HG03558 (cell line): Measurements from ENCODE around the gene A2ML1.
"Not testable (repeated sequence)": the region's sequence is repeated elsewhere in the genome, so short reads cannot be mapped to it uniquely, and the experiment has no call there.

Experiments used
- ATAC-seq: cut with Tn5 transposase; IDR thresholded peaks from one replicate; pipeline ENCODE4 v1.9.1; 2021; ENCODE audit warnings: moderate number of reproducible peaks; ENCODE audit not compliant: unreplicated experiment; ENCODE audit errors: extremely low read depth

The A2ML1 gene

DNA sequence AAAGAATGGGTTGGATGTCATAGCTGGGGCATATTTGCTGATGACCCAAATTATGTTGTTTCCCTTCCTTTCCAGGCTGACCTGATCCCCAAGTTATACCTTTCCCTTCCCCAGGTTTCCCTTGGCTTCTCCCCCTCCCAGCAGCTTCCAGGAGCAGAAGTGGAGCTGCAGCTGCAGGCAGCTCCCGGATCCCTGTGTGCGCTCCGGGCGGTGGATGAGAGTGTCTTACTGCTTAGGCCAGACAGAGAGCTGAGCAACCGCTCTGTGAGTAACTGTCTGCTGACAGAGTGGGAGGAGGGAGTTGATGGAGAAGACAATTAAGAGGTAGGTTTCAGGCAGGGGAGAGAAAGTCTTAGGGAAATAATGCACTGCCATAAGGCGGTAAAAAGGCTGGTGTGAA lies 25.0 kb downstream of the A2ML1 start:
- ATAC-seq = no peak

DNA sequence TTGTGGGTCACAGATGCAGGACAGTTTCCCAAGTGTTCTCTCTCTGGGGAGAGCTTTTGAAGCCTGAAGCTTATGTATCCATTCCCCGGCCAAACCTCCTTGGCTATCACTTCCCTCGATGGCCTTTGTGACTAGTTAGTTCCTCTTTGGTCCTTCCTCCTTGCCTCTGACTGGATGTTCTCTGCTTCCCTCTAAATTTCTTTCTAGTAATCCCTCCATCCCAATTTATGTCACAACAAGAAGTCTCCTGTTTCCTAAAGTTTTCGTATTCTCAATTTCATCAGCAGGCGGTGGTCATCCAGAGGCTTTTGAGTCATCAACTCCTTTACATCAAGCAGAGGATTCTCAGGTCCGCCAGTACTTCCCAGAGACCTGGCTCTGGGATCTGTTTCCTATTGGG lies 27.5 kb downstream of the A2ML1 start:
- no peak for ATAC-seq

DNA sequence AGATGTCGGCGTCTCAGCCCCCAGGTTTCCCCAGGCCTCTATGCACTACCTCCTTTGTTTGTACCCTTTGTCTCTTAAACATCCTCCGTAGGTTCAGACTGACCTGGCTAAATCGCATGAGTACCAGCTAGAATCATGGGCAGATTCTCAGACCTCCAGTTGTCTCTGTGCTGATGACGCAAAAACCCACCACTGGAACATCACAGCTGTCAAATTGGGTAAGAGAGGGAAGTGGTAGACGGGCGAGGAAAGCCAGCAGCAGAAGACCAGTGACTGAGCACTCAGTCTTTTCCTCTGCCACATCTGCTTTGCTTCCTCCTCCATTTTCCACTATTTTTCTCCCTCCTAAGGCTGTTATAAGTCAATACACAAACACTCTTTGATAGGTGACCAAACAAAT lies 29.7 kb downstream of the A2ML1 start:
- no peak for ATAC-seq

DNA sequence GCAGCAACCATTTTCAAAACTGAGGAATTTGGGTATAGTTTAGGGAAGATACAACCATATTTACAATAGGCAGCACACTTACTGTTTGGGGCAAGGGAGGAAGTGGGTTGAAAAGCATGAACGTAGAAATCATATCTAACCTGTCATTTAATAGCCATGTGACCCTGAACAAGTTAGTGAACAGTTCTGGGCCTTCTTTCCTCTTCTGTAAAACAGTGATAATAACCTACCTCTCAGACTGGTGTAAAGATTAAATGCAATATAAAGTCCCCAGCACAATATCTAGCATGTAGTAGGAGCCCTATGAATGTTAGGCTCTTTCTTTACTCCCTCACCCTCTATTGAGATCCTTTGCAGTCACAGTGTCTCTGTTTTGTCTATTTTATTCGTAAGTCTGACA lies 33.5 kb downstream of the A2ML1 start:
- no peak for ATAC-seq

DNA sequence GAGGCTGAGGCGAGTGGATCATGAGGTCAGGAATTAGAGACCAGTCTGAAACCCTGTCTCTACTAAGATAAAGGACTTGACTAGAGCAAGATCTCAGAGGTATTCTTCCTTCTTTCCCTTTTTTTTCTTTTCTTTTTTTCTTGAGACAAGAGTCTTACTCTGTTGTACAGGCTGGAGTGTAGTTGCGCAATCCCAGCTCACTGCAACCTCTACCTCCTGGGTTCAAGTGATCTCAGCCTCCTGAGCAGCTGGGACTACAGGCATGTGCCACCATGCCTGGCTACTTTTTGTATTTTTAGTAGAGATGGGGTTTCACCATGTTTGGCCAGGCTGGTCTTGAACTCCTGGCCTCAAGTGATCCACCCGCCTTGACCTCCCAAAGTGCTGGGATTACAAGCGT lies 37.0 kb downstream of the A2ML1 start:
- ATAC-seq = not testable (repeated sequence)

DNA sequence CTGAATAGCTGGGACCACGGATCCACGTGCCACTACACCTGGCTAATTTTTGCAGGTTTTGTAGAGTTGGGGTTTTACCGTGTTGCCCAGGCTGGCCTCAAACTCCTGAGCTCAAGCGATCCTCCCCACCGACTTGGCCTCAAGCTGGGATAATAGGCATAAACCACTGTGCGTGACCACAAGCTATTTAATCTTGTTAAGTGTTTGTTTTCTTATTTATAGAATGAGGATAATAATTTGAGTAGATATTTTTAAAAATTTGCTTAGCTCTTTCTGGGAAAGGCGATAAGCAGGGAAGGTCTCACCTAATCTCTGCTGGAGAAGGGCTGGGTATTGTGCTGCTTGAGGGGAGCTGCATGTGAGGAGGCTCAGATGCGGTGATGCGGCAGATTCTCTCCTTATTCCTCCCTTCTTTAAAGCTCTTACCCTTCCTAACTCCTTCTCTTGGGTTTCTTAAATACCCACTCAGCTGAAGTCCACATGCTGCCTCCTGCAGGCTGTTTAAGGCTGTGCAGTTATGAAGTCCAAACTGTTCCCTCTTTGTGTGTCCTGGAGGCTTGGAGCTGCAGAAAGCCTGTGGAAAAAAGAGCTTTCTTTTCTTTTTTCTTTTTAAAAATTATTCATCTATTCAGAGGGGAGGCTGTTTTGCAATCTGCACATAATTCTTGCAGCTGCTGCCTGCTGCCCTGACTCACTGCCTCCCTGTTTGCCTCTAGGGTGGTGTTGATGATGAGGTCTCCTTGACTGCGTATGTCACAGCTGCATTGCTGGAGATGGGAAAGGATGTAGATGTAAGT lies 37.9 kb downstream of the A2ML1 start:
- no peak for ATAC-seq

DNA sequence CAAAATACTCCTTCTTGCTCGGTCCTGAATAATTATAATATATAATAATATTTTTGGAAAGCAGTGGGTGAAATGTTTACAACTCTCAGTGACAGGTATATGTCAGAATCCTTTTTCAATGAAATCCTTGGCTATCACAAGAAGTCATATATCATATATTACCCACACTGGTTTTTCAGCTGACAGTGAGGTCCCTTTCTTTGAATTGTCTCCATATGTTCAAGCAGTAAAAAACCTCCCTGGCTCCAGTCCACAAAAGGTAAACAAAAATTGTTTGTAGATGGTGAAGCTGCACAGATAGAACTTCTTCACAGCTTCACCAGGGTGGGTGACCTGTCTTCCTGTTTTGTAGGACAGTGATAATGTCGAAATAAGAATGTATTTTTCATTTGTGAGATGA lies 44.0 kb downstream of the A2ML1 start:
- no peak for ATAC-seq

DNA sequence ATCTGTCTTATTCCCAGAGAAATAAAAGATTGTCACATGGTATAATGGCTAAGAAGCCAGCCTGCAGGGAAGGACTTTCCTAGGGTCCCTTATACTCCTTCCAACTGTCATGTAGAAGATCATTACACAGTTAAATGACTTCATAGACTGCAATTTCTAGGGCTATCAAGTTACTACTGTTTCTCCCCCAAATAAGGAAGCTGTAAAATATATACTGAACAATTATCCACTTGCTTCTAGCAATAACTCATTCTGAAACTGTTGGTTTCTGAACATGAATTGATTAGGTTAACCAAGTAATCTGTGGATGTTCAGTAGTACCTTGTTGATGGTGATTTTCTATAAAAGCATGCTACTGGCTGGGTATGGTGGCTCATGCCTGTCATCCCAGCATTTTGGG lies 44.6 kb downstream of the A2ML1 start:
- no peak for ATAC-seq

DNA sequence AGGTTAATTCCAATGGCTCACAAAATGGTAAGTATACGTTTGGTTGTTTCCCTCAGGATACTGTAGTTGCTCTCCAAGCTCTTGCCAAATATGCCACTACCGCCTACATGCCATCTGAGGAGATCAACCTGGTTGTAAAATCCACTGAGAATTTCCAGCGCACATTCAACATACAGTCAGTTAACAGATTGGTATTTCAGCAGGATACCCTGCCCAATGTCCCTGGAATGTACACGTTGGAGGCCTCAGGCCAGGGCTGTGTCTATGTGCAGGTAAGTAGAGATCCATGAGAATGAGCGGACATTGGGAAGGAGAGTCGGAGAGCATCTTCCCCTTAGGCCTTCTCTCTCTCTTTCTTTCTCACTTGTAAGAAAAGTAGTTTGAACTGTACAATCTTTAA lies 45.4 kb downstream of the A2ML1 start:
- no peak for ATAC-seq

DNA sequence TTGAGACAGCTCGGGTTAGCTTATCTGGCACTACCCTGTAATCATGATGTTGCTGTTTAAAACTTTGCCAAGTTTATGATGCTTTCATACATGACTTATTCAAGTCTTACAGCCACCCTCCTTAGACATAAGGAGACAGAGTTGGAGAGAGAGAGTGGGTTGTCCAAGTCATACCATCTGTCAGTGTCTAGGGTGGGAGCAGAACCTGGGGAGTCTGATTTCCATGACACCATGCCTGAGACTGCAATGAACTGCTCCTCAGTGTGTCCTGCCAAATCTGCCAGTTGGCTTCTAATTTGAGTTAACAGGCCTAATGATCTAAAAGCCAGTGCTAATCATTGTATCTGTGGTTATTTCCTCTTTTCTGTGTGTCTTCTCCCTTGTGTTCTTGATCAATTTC lies 48.2 kb downstream of the A2ML1 start:
- ATAC-seq = no peak

DNA sequence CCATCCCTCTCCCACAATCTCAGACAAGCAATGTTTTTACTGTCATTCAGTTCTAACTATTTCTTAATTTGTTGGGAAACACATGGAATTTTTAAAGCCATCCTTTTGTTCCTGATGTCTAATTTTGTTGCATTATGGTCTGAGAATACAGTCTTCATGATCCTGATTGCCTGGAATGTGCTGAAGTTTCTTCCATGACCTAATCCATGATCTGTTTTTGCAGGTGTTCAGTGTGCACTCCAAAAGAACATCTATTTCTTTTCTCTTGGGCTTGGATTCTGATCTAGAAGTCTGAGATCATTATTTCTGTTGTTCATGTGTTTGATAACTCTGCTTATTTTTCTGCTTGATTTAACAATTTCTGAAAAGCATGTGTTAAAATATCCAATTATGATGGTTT lies 48.6 kb downstream of the A2ML1 start:
- no peak for ATAC-seq

DNA sequence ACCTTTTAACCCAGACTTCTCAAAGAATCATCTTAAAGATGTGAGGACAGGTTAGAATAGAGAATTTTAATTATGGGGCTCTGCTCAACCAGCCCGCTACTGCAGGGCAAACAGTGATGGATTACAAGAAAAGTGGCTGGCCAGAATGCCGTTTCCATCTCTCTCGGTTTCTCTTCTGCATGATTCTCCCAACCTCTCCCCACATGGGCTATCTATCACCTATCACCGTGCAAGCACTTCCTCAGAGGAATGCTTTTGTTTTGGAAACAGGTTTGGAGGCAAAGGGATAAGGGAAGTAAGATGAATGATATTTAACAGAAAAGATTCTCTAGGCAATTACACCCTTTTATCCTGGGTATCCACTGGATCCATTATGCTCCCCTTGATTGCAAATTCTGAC lies 54.5 kb downstream of the A2ML1 start:
- no peak for ATAC-seq

DNA sequence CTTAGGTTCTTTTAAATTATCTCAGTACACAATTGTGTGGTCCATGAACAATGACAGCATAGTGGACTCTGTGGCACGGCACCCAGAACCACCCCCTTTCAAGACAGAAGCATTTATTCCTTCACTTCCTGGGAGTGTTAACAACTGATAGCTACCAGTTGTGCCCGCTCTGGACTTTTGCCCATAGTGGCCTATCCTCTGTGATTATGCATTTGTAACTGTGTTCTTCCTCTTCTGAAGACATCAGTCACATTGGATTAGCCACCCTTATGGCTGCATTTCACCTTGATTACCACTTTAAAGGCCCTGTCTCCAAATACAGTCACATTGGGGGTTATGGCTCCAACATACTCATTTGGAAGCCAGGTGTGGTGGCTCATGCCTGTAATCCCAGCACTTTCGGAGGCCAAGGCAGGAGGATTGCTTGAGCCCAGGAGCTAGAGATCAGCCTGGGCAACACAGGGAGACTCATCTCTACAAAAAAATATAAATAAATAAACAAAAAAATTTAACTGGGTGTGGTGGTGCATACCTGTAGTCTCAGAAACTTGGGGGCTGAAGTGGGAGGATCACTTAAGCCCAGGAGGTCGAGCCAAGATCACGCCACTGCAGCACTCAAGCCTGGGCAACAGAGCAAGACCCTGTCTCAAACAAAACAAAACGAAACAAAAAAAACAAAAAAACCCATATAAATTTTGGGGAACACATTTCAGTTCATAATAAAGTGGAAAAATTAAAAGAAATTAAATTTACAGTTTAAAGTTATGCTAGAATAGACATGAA lies 64.3 kb downstream of the A2ML1 start:
- no peak for ATAC-seq

DNA sequence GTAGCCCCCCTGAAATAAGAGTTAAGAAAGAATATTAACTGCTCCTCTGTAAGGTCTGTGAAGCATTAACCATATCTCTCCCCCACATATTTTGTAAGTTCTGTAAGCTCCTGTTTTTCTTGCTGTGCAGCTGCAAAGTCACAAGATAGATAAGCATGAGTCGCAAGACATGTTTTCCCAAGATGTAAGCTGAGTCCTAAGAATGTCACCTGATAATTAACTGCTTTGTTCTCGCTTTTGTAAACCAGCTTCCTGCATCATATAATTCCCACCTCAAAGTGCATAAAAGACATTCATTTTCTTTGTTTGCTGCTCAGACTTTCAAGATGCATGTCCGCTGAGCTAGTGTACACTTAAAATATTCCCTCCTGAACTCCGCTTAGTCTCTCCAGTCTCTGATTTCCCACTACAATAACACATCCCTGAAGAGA lies 64.9 kb downstream of the A2ML1 start:
- ATAC-seq = no peak

DNA sequence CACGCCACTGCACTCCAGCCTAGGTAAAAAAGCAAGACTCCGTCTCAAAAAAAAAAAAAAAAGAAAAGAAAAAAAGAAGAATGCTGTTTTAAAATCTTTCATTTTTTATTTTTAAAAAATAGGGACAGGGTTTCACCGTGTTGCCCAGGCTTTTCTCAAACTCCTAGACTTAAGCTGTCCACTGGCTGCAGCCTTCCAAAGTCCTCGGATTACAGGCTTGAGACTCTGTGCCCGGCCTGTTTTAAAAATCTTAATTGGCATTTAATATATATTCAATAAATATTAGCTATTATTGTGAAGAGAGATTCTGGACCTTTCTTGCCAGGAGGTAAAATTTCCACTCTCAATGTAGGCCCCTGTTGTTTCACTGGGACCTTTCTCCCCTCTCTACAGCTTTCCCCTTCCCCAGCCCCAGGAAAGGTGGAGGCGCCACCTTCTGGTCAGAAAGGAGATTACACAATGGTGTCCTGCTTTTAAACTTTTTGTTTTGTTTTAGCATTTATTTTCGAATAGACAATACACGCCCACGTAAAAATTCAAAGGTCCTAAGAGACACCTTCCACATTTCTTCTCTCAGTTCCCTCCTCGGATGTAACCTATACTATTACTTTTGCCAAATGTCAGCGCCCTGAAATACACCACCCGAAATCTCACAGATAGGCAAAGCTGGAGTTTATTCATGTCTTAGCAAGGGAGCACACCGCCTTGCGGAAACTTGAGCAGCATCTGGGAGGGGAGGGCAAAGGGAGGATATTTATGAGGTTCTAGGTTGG lies 68.1 kb downstream of the A2ML1 start:
- ATAC-seq = no peak

DNA sequence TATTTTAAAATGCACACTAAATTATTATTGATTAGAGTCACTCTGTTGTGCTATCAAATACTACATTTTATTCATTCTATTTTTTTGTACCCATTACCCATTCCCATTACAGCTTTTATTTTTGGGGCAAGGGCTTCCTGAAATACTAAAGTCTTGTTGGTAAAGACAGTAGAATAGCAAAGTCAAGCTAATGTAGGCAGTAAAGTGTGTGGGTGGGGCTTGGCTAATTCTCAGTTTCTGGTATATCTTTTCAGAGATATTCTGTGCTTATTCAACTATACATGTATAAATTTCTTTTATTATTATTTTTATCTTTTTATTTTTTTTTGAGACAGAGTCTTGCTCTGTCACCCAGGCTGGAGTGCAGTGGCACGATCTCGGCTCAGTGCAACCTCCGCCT lies 69.6 kb downstream of the A2ML1 start:
- ATAC-seq = no peak

DNA sequence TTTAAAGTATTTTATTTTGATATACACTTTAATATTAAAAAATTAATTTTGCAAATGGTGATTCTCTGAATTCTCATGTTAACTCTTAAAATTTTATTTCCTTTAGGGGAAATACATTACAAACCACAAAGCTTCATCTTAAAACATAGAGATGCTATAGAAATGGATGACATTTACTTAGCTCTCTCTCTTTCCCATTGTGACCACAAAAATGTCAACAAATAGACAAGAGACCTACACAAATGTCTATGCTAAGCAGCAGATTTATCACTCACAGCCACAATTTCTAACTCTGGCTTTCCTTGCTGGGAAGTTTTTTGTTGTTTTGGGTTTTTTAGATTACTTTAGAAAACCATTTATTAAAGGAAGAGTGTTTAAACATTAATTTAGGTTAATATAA lies 72.0 kb downstream of the A2ML1 start:
- no peak for ATAC-seq

DNA sequence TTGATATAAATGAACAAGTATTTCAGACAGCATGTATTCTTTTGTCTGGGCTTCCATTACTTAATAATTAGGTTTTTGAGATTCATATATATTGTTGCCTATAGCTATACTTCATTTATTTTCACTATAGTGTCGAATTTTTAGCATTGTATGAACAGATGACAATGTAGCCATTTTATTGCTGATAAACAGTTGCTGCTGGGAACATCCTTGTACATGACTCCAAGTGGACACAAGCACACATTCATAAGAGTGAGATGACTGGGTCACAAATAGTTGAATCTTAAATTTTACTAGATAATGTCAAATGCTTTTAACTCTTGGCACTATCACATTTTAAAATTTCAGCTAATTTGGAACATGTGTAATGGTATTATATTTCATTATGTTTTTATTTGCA lies 72.6 kb downstream of the A2ML1 start:
- no peak for ATAC-seq

DNA sequence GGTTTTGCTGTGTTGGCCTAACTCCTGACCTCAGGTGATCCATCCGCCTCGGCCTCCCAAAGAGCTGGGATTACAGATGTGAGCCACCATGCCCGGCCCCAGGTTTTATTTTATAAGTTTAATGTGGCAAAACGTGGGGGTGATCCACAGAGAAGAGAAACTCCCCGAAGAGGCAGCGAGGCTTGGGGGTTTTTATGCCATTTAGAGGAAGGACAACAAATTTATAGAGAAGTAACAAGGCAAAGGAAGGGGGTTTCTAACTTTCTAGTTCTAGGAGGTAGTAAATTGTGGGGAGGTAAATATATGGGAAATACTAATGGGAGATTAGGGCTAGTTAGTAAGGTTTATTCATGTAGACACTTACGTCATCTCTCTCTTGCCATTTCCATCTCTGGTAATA lies 74.7 kb downstream of the A2ML1 start:
- no peak for ATAC-seq

DNA sequence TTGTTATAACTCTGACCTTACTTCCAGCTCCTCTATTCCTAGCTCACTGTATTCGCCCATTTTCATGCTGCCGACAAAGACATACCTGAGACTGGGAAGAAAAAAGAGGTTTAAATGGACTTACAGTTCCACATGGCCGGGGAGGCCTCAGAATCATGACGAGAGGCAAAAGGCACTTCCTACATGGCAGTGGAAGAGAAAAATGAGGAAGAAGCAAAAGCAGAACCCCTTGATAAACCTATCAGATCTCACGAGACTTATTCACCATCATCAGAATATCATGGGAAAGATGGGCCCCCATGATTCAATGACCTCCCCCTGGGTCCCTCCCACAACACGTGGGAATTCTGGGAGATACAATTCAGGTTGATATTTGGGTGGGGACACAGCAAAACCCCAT lies 77.4 kb downstream of the A2ML1 start:
- no peak for ATAC-seq

DNA sequence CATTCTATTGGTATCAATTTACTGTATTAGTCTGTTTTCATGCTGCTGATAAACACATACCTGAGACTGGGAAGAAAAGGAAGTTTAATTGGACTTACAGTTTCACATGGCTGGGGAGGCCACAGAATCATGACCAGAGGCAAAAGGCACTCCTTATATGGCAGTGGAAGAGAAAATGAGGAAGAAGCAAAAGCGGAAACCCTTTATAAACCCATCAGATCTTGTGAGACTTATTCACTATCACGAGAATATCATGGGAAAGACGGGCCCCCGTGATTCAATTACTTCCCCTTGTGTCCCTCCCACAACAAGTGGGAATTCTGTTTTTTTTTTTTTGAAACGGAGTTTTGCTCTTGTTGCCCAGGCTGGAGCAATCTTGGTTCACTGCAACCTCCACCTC lies 80.3 kb downstream of the A2ML1 start:
- not testable (repeated sequence) for ATAC-seq
